HCT116 (cell line): Measurements from ENCODE around the gene IGFBP6. TPM values are rescaled to one million over a fixed set of nuclear protein-coding genes. Genes with fewer than 3 reads are reported as not detected.

Experiments used
- ATAC-seq: fragments of 200-7000 bp; cut with Tn5 transposase; 2 replicates; pipeline ENCODE4 v1.9.1; 2020; ENCODE audit warnings: mild to moderate bottlenecking, moderate library complexity
- BruUV-seq: library from RNA; stranded (reverse); fragments of 400-500 nt; replicated peaks from 2 replicates; lab custom pipeline; 2021; lab: Mats Ljungman, UMichigan
- CTCF ChIA-PET: fragments of 300-600 bp; sonication (Branson Sonifier 250); formaldehyde crosslinking; loops from one replicate; lab custom pipeline; 2021; ENCODE audit warnings: antibody characterized with exemption; lab: Charles Lee
- POLR2A ChIA-PET: fragments of 300-600, 350-600 bp; sonication (Branson Sonifier 250); formaldehyde crosslinking; loops from one replicate; lab custom pipeline; 2021; ENCODE audit warnings: antibody characterized with exemption; lab: Charles Lee
- RAD21 ChIA-PET, 2 experiments: fragments of 300-600 bp; sonication (Branson Sonifier 250); formaldehyde crosslinking; loops; one replicate each; lab custom pipeline; 2023; ENCODE audit warnings: low total read pairs in 2 of 2; ENCODE audit not compliant: uncharacterized antibody in 2 of 2, unreplicated experiment in 2 of 2, low non-redundant PET in 1 of 2; lab: Charles Lee
- DNase-seq: peaks from one replicate; pipeline ENCODE4 v3.0.0-alpha.2; 2010; ENCODE audit warnings: low read depth, low spot score
- H2AFZ ChIP-seq: fragments of 200-600 bp; shearing (Covaris generic), sonication (generic); 2 replicates; pipeline ENCODE4 v1.6.1; 2017; ENCODE audit warnings: low read depth, mixed run types, mixed read lengths, antibody characterized with exemption, low read length; ENCODE audit not compliant: poor library complexity, severe bottlenecking
- H3K27ac ChIP-seq: 2 replicates; pipeline ENCODE4 v1.5.1; 2012; ENCODE audit warnings: low read depth, low read length
- H3K27me3 ChIP-seq: fragments of 200-600 bp; sonication (generic); 2 replicates; pipeline ENCODE4 v1.6.1; 2016; ENCODE audit warnings: mixed run types, low read length, mixed read lengths; ENCODE audit not compliant: insufficient read depth
- H3K36me3 ChIP-seq, 2 experiments: fragments of 200-500 bp in 1 of 2; fragments of 200-600 bp in 1 of 2; sonication (Bioruptor generic) in 1 of 2; sonication (generic) in 1 of 2; 2 replicates each; pipeline versions ENCODE4 v1.5.1 to v1.6.1; 2014 to 2016; ENCODE audit warnings: low read length in 2 of 2, inconsistent platforms in 1 of 2, mixed read lengths in 1 of 2, mixed run types in 1 of 2; ENCODE audit not compliant: insufficient read depth in 2 of 2, control insufficient read depth in 1 of 2
- H3K4me1 ChIP-seq, 2 experiments: fragments of 200-600 bp in 1 of 2; sonication (generic) in 1 of 2; 2 replicates each; pipeline versions ENCODE4 v1.5.1 to v1.6.1; 2012 to 2017; ENCODE audit warnings: low read length in 2 of 2, inconsistent platforms in 1 of 2, mild to moderate bottlenecking in 1 of 2, mixed read lengths in 1 of 2, mixed run types in 1 of 2, moderate library complexity in 1 of 2; ENCODE audit not compliant: insufficient read depth in 2 of 2, control insufficient read depth in 1 of 2
- H3K4me2 ChIP-seq: fragments of 200-600 bp; sonication (generic); 2 replicates; pipeline ENCODE4 v1.6.1; 2017; ENCODE audit warnings: mixed run types, low read length, mixed read lengths
- H3K4me3 ChIP-seq, 2 experiments: fragments of 200-600 bp in 1 of 2; sonication (generic) in 1 of 2; replicated peaks in 1 of 2; 2 replicates each; pipeline ENCODE4 v1.5.1; 2011 to 2016; ENCODE audit warnings: low read length in 2 of 2, control low read depth in 1 of 2, low read depth in 1 of 2, mild to moderate bottlenecking in 1 of 2, mixed read lengths in 1 of 2, mixed run types in 1 of 2
- H3K79me2 ChIP-seq: fragments of 200-600 bp; sonication (generic); 2 replicates; pipeline ENCODE4 v1.6.1; 2017; ENCODE audit warnings: mild to moderate bottlenecking, mixed run types, low read length, moderate library complexity, mixed read lengths; ENCODE audit not compliant: insufficient read depth
- H3K9ac ChIP-seq: fragments of 200-600 bp; sonication (generic); 2 replicates; pipeline ENCODE4 v1.6.1; 2016; ENCODE audit warnings: low read length, mixed read lengths
- H3K9me2 ChIP-seq: fragments of 200-600 bp; sonication (generic), shearing (Covaris generic); 2 replicates; pipeline ENCODE4 v1.6.1; 2017; ENCODE audit warnings: mixed run types, mild to moderate bottlenecking, moderate library complexity; ENCODE audit not compliant: insufficient read depth
- H3K9me3 ChIP-seq, 2 experiments: fragments of 200-500 bp in 1 of 2; fragments of 200-600 bp in 1 of 2; sonication (Bioruptor generic) in 1 of 2; sonication (generic) in 1 of 2; 2 replicates each; pipeline ENCODE4 v1.6.1; 2014 to 2017; ENCODE audit warnings: low read length in 2 of 2, mixed read lengths in 2 of 2, inconsistent platforms in 1 of 2, low read depth in 1 of 2, mild to moderate bottlenecking in 1 of 2, mixed run types in 1 of 2, moderate library complexity in 1 of 2; ENCODE audit not compliant: control insufficient read depth in 1 of 2, insufficient read depth in 1 of 2
- H4K20me1 ChIP-seq: fragments of 200-600 bp; sonication (generic), shearing (Covaris generic); 2 replicates; pipeline ENCODE4 v1.6.1; 2017; ENCODE audit warnings: mixed run types, mild to moderate bottlenecking, moderate library complexity; ENCODE audit not compliant: insufficient read depth
- EZH2phosphoT487 ChIP-seq: fragments of 200-600 bp; IDR thresholded peaks from 2 replicates; pipeline ENCODE4 v1.6.1; 2018; ENCODE audit warnings: antibody characterized with exemption, borderline replicate concordance
- RAD21 ChIP-seq: IDR thresholded peaks from 2 replicates; pipeline ENCODE4 v1.6.1; 2012; ENCODE audit warnings: low read depth, mild to moderate bottlenecking
- REST ChIP-seq: IDR thresholded peaks from 2 replicates; pipeline ENCODE4 v1.6.1; 2012; ENCODE audit warnings: low read depth
- SIN3A ChIP-seq: IDR thresholded peaks from 2 replicates; pipeline ENCODE4 v1.6.1; 2012; ENCODE audit warnings: low read depth
- YY1 ChIP-seq: IDR thresholded peaks from 2 replicates; pipeline ENCODE4 v1.6.1; 2011; ENCODE audit warnings: low read length, low read depth, moderate library complexity, mild to moderate bottlenecking; ENCODE audit not compliant: insufficient replicate concordance; ENCODE audit errors: extremely low read depth
- ZBTB33 ChIP-seq: IDR thresholded peaks from 2 replicates; pipeline ENCODE4 v1.6.1; 2011; ENCODE audit warnings: mild to moderate bottlenecking, low read length, moderate library complexity; ENCODE audit not compliant: insufficient replicate concordance; ENCODE audit errors: extremely low read depth
- intact Hi-C: fragments of 100-400 bp; cut with micrococcal nuclease; formaldehyde crosslinking; loops from 2 replicates; pipeline ENCODE4 v1.10.0; 2022
- total RNA-seq: library from RNA; stranded (reverse); gene quantifications from one replicate; pipeline ENCODE4 v1.2.1, GENCODE V29; 2021; ENCODE audit not compliant: unreplicated experiment

Gene IGFBP6
- total RNA-seq, 1 experiment from 2014 or later: 83.4 TPM

DNA sequence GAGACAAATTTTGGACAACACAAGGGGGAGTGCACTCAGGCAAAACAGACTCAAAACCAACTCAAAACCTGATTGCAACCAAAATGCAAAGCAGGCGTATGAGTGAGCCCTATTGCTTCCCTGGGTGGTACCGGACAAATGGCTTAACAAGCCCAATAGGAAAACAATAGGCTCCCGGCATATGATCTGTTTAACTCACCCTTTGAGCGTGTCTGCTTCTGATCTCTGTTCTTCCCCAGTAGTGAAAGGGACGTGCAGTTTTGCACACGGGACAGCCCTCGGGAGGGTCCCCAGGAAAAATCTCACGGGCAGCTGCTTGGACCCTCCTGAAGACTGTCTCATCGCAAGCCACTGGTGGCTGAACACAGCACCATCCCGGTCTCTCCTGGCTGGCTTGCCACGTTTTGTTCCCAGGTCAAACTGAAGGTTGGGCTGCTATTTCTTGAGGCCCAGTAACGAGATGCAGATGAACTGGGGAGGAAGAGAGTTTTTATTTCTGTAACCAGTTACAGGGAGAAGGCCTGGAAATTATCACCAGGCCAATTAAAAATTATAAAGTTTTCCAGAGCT is 15.8 kb downstream of the IGFBP6 start:
- no peak for ATAC-seq
- H3K4me1 ChIP-seq: no peaks in the 10 kb centered on the region
- CTCF ChIA-PET: no interaction called here
- no peak overlapping the region for H2AFZ ChIP-seq
- no TSS peak for BruUV-seq
- no peak overlapping the region for H3K9ac ChIP-seq
- H3K36me3 ChIP-seq: no peaks in the 10 kb centered on the region
- H3K9me2 ChIP-seq: no peaks in the 10 kb centered on the region
- no peak for DNase-seq
- H3K9me3 ChIP-seq: no peaks in the 10 kb centered on the region
- no peak for TF ChIP-seq REST
- no peak for TF ChIP-seq RAD21
- no peak for TF ChIP-seq YY1
- TF ChIP-seq SIN3A: no peak
- TF ChIP-seq EZH2phosphoT487: no peak
- TF ChIP-seq ZBTB33: no peak
- H3K27ac ChIP-seq: no peak overlapping the region
- RAD21 ChIA-PET: no interaction called here
- H3K4me2 ChIP-seq: no peak overlapping the region
- no peak overlapping the region for H3K4me3 ChIP-seq
- intact Hi-C loops: no loop called here
- no peaks in the 10 kb centered on the region for H3K79me2 ChIP-seq
- no peaks in the 10 kb centered on the region for H4K20me1 ChIP-seq
- no peaks in the 10 kb centered on the region for H3K27me3 ChIP-seq
- POLR2A ChIA-PET: no interaction called here
